Activated naive CD4-positive, alpha-beta T cell treated with anti-CD3 and anti-CD28 coated beads, Interleukin-2, amount 10 ng/mL, durations not matched to agents 7 days and 5 days (primary cell): ENCODE data around the gene OBSL1.

Experiments
- CTCF ChIA-PET: fragments of 350-600 bp; sonication (Branson Sonifier 250); formaldehyde crosslinking; loops from one replicate; lab custom pipeline; 2021; ENCODE audit warnings: antibody characterized with exemption; lab: Charles Lee
- DNase-seq: peaks from one replicate; pipeline ENCODE4 v3.0.0-alpha.2; 2020
- H3K27ac Mint-ChIP-seq: one replicate; pipeline ENCODE4 v1.8.0; 2021; ENCODE audit warnings: mild to moderate bottlenecking, moderate library complexity, mixed read lengths
- H3K27me3 Mint-ChIP-seq: one replicate; pipeline ENCODE4 v1.8.0; 2021; ENCODE audit warnings: mild to moderate bottlenecking, mixed read lengths
- H3K36me3 Mint-ChIP-seq: one replicate; pipeline ENCODE4 v1.8.0; 2021; ENCODE audit warnings: mixed read lengths
- H3K4me1 Mint-ChIP-seq: one replicate; pipeline ENCODE4 v1.8.0; 2021; ENCODE audit warnings: mixed read lengths
- H3K4me3 Mint-ChIP-seq: one replicate; pipeline ENCODE4 v1.8.0; 2021; ENCODE audit warnings: mild to moderate bottlenecking, moderate library complexity, mixed read lengths
- H3K9me3 Mint-ChIP-seq: one replicate; pipeline ENCODE4 v1.8.0; 2021; ENCODE audit warnings: mixed read lengths

The OBSL1 gene

DNA sequence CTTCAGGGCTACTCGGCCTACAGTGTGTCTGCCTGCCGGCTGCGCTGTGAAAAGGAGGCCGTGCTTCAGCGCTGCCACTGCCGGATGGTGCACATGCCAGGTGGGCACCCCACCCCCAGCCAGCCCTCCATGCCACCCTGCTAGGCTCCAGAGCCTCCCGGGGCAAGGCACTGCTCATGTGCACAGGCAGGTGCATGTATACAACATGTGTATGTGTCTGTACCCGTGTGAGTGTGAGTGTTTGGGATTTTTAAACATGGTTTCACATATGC, 39.0 kb downstream of the OBSL1 start:
- H3K4me1 Mint-ChIP-seq = no peaks in the 10 kb centered on the region
- CTCF ChIA-PET = interaction anchor here (0.7 to 10.9 kb wide), 4 partner anchors 9 to 130 kb away, joined by 4 to 131 read pairs (median 96); a partner anchor contains a TSS
- no peaks in the 10 kb centered on the region for H3K9me3 Mint-ChIP-seq
- no peak overlapping the region for H3K27ac Mint-ChIP-seq
- no peak for DNase-seq
- no peak overlapping the region for H3K4me3 Mint-ChIP-seq
- H3K27me3 Mint-ChIP-seq = peaks cover 55% of the 10 kb centered on the region
- no peaks in the 10 kb centered on the region for H3K36me3 Mint-ChIP-seq

DNA sequence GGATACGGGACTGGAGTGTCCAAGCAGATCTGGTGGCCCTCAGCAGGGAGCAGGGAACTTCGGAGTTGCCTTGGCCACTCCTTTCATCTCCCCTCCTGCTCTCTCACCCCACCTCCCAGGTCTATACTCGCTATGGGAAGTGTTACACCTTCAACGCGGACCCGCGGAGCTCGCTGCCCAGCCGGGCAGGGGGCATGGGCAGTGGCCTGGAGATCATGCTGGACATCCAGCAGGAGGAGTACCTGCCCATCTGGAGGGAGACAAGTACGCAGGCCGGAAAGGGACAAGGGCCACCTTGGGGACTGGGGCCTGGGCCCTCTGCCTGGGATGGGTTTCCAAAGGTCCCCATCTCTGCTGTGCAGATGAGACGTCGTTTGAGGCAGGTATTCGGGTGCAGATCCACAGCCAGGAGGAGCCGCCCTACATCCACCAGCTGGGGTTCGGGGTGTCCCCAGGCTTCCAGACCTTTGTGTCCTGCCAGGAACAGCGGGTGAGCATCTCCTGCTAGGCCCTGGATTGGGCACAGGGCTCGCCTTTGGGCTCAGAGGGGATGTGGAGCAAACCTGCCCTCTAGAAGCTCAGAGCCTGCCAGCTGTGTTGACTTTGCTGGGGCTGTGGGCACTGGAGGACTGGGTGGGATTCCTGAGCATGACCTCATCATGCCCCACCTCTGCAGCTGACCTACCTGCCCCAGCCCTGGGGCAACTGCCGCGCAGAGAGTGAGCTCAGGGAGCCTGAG, 39.5 kb downstream of the OBSL1 start:
- Mint-ChIP-seq H3K27me3 (peaks cover 57% of the 10 kb centered on the region), H3K27ac (no peak overlapping the region), H3K36me3 (no peaks in the 10 kb centered on the region), H3K4me3 (no peak overlapping the region), H3K9me3 (no peaks in the 10 kb centered on the region), H3K4me1 (no peaks in the 10 kb centered on the region)
- CTCF ChIA-PET = interaction anchor here (0.7 to 10.9 kb wide), 8 partner anchors 9 to 129 kb away, joined by 3 to 131 read pairs (median 15); a partner anchor contains a TSS
- DNase-seq = no peak

DNA sequence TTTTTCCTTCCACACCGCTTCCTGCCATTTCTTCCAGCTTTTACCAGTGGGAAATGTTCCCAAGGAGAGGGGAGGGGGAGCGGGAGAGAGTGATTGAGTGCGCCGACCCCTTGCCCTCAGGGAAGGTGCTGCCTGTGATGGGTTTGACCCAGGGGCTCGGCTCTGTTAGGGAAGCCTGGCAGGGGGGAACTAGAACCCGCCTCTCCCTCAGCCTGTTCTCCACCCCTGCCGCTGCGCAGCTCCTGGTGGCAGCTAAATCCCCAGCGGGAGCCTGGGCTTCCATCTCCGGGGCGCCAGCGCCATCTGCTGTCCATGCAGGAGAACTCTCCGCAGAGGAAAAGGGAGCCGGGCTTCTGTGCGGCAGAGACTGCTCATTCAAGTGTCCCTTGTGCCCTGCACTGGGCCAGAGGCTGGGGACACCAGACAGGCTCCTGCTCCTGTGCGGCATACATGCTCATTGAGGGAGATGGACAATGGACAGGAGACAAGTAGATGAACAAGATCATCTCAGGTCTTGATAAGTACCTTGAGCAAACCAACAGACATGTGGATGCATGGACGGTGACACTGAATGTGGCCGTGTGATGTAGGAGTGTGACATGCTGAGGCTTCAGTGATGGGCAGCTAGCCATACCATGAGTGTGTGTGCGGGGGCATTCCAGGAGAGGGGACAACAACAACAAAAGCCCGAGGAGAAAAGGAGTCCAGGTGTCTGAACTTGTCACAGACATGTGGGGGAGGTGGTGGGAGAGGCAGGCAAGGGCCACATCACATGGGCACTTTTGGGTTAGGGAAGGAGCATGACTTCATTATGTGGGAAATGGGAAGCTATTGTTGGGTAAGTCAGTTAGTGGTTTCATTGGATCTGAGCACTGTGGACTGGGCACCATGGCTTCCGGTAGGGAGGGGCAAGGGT, 41.0 kb downstream of the OBSL1 start:
- CTCF ChIA-PET = interaction anchor here (0.6 to 10.9 kb wide), 32 partner anchors 10 to 370 kb away, joined by 3 to 131 read pairs (median 6); partner anchors contain the start of genes CHPF, DES, GMPPA and TMEM198
- H3K27ac Mint-ChIP-seq = no peak overlapping the region
- H3K4me1 Mint-ChIP-seq = no peaks in the 10 kb centered on the region
- peaks cover 70% of the 10 kb centered on the region for H3K27me3 Mint-ChIP-seq
- H3K36me3 Mint-ChIP-seq = no peaks in the 10 kb centered on the region
- DNase-seq = peak; percentile 88
- no peaks in the 10 kb centered on the region for H3K9me3 Mint-ChIP-seq
- no peak overlapping the region for H3K4me3 Mint-ChIP-seq

DNA sequence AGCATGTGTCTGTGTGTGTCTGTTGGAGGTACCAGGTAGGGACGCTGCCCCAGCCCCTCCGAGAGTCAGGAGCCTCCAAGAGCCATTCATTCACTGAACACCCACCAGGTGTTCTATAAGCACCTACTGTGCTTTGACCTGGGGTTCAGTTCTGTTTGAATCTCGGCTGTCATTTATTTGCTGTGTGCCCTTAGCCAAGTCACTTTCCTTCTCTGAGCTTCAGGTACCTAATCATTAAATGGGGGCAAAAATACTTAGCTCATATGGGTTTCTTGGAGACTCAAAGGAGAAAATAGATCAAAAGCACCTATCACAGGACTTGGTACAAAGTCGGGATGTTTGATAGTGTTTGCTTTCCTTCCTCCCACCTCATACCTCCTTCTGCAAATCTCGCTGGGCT, 43.9 kb downstream of the OBSL1 start:
- Mint-ChIP-seq H3K9me3 (no peaks in the 10 kb centered on the region), H3K4me3 (no peak overlapping the region), H3K36me3 (no peaks in the 10 kb centered on the region), H3K27me3 (peaks cover 93% of the 10 kb centered on the region), H3K4me1 (no peaks in the 10 kb centered on the region), H3K27ac (no peak overlapping the region)
- no peak for DNase-seq
- CTCF ChIA-PET = interaction anchor here (1.1 to 10.9 kb wide), 9 partner anchors 13 to 162 kb away, joined by 3 to 131 read pairs (median 5); partner anchors contain the start of gene GMPPA

DNA sequence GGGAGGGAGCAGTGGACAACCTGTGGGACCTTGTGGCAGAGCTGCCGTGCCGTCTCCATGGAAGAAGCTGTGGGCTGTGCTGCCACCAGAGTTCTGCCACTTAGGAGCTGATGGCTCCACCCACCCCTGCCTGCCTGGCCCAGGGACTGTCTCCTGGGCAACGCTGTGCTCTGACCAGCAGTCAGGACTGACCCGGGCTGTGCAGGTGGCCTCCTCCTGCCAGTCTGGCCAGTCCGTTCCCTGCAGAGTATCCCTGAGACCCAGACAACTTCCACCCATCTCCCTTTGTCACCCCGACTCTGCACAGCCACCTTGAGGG, 44.3 kb downstream of the OBSL1 start:
- Mint-ChIP-seq H3K4me3 (no peak overlapping the region), H3K27me3 (peaks cover 98% of the 10 kb centered on the region), H3K36me3 (no peaks in the 10 kb centered on the region), H3K4me1 (peaks cover under 1% of the 10 kb centered on the region), H3K27ac (no peak overlapping the region), H3K9me3 (no peaks in the 10 kb centered on the region)
- no peak for DNase-seq
- CTCF ChIA-PET = interaction anchor here (1.3 to 10.9 kb wide), 5 partner anchors 14 to 125 kb away, joined by 4 to 131 read pairs (median 66); a partner anchor contains a TSS

DNA sequence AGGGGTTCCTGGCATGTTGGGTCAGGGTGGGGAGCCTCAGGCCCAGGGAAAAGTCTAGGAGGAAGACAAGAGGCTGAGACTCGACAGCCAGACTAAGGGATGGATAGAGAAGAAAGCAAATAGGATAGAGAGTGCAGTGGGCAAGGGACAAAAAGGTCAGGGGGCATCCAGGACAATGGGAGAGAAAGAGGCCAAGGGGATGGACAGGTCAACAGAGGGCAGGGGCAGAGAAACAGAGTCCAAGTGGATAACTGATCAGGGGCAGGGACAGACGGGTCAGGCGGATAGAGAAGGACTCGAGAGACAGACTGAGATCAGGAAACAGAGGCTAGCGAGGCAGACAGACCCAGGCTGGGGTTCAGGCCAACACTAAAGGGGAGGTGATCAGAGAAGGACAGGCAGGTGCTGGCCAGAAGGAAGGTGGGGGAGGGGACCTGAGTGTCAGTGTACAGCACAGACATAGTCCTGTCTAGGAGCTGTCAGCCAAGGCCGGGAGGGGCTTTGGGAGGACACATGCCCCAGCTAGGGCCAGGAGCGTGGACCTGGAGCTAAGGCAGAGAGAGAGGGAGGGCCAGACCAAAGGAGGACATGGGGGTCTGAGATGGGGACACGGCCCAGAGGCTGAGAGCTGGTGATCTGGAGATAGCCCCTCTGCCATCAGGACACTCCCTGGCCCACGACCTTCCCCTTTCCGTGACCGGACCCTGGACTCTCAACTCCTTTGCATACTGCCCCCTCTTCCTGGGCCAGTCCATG, 44.8 kb downstream of the OBSL1 start:
- DNase-seq = no peak
- H3K4me3 Mint-ChIP-seq = no peak overlapping the region
- H3K4me1 Mint-ChIP-seq = peaks cover 2% of the 10 kb centered on the region
- CTCF ChIA-PET = interaction anchor here (0.6 to 10.9 kb wide), 9 partner anchors 15 to 124 kb away, joined by 3 to 131 read pairs (median 5); partner anchors contain the start of gene GMPPA
- no peaks in the 10 kb centered on the region for H3K9me3 Mint-ChIP-seq
- no peaks in the 10 kb centered on the region for H3K36me3 Mint-ChIP-seq
- peaks cover 99% of the 10 kb centered on the region for H3K27me3 Mint-ChIP-seq
- H3K27ac Mint-ChIP-seq = no peak overlapping the region

DNA sequence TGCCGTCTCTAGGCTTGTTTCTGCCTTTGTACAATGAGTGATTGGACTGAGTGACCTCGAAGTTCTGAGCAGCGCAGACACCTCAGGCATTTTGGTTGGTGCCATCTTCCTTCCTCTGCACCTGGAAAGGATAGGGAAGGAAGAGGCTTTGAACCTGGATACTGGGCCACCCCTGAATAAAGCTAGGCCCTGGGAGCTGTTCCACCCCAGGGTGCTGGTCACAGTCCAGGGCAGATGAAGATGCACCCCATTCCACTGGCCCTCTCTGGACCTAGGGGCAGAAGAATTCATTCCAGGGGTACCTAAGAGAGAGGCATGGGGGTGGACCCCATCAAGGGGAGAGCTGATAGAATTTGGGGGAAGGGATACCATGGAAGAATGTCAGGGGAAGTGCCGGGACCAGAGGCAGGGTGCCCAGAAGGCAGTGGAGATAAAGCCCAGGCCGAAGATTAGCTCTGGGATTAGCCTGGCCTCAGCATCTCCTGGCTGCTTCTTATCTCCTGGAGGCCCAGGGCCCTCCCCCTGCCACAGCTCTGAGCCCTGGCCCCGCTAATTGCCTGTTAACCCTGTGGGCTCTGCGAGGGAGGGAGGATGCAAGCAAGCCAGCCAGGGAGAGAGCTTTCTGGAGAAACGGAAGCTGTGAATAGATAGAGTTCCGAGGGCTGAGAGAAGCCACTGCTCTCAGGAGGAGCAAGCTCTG, 45.7 kb downstream of the OBSL1 start:
- DNase-seq = no peak
- Mint-ChIP-seq H3K4me3 (no peak overlapping the region), H3K27me3 (peaks cover 100% of the 10 kb centered on the region), H3K9me3 (no peaks in the 10 kb centered on the region), H3K36me3 (no peaks in the 10 kb centered on the region), H3K4me1 (peaks cover 2% of the 10 kb centered on the region), H3K27ac (no peak overlapping the region)
- CTCF ChIA-PET = interaction anchor here (0.6 to 10.9 kb wide), 7 partner anchors 16 to 123 kb away, joined by 3 to 131 read pairs (median 9); partner anchors contain the start of gene GMPPA

DNA sequence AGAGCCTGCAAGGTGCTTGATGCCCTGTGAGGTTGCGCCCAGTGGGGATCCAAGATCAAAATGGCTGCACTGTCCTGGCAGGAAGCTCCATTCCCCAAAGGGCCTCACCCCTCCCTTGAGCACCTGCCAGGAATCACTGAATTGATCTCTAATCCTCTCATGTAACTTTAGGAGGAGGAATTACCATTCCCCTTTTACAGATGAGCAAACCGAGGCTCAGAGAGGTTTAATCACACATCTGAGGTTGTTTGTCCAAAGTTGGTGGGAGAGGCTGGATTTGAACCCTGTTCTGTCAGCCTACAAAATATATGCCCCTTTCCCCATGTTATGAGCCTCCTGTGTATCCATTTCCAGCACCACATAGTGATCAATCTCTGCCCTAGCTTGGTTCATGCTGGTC, 46.5 kb downstream of the OBSL1 start:
- H3K4me1 Mint-ChIP-seq = peaks cover 2% of the 10 kb centered on the region
- H3K36me3 Mint-ChIP-seq = no peaks in the 10 kb centered on the region
- no peak overlapping the region for H3K27ac Mint-ChIP-seq
- H3K9me3 Mint-ChIP-seq = no peaks in the 10 kb centered on the region
- H3K27me3 Mint-ChIP-seq = peaks cover 100% of the 10 kb centered on the region
- CTCF ChIA-PET = interaction anchor here (1.0 to 10.9 kb wide), 6 partner anchors 14 to 122 kb away, joined by 3 to 131 read pairs (median 6); partner anchors contain the start of gene GMPPA
- H3K4me3 Mint-ChIP-seq = no peak overlapping the region
- no peak for DNase-seq

DNA sequence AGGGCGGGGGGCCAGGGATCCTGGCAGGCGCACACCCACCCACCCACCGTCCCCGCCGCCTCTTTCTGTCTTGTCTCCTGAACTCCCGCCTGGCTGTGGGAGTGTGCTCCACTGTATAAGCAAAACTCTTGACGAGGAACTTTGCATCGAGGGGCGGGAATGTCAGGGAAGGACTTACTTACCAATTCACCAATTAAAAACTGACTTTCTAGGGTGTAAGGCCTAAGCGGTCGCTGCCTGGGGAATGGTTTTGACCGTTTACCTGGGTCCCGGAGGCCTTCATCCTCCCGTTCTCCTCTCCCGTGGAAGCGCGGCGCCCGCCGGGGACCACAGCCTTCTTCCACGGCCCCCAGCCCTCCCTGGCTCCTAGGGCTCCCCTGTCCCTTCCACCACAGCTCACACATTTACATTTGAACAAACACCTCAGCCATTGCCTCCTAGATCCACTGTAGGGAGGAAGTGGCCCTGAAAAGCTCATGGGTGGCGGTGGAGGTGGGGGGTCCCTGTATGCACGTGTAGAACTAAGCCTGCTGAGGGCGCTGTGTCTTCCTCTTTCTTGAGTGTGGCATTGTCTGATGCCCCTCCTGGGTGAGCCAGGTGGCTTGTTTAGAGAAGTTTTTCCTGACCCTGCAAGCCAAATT, 48.2 kb downstream of the OBSL1 start:
- CTCF ChIA-PET = interaction anchor here (0.6 to 10.9 kb wide), 3 partner anchors 18 to 121 kb away, joined by 3 to 126 read pairs (median 3); no protein-coding TSS in a partner anchor
- Mint-ChIP-seq H3K4me1 (peaks cover 2% of the 10 kb centered on the region), H3K27ac (no peak overlapping the region), H3K9me3 (no peaks in the 10 kb centered on the region), H3K4me3 (no peak overlapping the region), H3K36me3 (no peaks in the 10 kb centered on the region), H3K27me3 (peaks cover 96% of the 10 kb centered on the region)
- no peak for DNase-seq

DNA sequence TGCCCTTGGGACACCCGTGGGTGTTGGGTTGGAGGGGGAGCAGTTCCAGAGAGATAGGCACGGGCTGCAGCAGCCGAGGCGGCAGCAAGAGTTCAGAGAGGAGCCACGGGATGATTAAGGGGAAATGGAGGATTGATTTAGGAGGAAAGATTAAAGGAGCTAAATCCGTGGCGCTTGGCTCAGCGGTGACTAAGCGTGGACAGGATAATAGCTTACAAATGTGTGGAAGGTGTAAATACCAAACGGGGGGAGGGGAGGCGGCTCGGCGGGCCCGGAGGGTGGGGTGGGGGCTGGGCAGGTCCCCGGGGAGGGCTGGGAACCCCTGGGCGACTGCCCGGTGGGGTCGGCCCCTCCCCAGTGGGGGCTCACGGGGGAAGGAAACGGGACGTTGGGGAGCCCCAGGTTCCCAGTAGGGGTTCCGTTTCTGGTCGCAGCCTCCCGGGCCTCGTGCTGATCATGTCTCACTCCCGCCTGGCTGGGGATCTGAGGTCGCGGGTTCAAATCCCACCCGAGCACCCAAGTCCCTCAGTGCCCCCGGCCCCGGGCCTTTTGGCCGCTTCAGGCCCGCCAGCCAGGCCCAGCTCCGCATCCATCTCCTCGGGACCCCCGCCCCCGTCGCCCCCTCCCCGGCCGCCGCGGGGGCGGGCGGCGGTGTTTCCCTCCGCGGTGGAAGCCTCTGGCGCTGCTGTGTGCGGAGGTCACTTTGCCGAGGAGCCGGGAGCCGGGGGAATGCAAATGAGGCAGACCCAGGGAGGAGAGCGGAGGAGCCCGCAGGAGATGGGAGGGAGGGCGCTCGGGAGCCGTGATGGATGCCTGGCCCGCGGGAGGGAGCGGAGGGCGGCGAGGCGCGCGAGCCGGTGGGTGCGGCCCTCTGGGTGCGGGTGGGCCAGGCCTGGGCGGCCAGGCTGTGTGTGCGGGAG, 49.0 kb downstream of the OBSL1 start:
- Mint-ChIP-seq H3K4me3 (no peak overlapping the region), H3K4me1 (peaks cover 2% of the 10 kb centered on the region), H3K27me3 (peaks cover 96% of the 10 kb centered on the region), H3K27ac (no peak overlapping the region), H3K36me3 (no peaks in the 10 kb centered on the region), H3K9me3 (no peaks in the 10 kb centered on the region)
- CTCF ChIA-PET = interaction anchor here (1.0 to 10.9 kb wide), 2 partner anchors 11 to 120 kb away, joined by 3 to 126 read pairs; no protein-coding TSS in a partner anchor
- no peak for DNase-seq

DNA sequence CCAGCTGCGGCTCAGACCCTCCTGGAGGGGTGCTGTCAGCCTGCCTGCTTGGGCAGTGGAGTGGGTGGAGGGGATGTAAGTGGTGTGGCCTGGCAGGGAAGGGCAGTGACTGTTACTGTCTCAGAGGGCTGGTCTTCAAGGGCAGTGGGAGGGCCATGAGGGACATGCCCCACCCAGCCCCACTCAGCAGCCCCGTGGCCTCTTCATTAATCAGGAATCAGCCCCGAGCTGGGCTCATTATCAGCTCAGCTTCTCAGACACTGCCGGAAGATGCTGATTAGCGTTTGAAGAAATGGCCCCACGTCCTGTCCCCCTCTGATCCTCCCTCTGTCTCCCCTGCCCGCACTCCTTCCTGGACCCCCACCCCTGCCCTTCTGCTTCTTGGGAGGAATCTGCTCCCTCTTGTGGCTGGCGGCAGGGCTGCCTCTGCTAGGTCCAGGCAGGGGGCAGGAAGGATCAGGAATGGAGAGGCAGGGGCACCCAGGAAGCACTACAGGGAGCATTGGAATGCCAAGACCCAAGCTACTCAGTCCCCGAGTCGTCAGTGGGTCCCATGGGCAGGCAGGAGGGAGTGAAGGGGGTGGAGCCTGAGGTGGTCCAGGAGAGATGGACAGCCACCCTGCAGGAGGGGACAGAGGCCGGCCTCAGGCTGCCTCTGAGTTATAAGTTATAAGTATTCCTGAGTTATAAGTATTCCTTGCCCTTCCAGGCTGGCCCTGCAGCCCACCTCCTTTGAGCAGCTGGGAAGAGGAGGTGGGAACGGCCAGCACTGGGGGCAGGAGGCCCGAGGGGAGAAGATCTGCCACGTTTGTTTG, 50.1 kb downstream of the OBSL1 start:
- Mint-ChIP-seq H3K27ac (no peak overlapping the region), H3K9me3 (no peaks in the 10 kb centered on the region), H3K27me3 (peaks cover 96% of the 10 kb centered on the region), H3K4me3 (no peak overlapping the region), H3K36me3 (no peaks in the 10 kb centered on the region), H3K4me1 (peaks cover 2% of the 10 kb centered on the region)
- DNase-seq = no peak
- CTCF ChIA-PET = interaction anchor here (1.0 to 3.1 kb wide), 7 partner anchors 9 to 118 kb away, joined by 3 to 25 read pairs (median 7); no protein-coding TSS in a partner anchor
